Stimulated activated CD4-positive, alpha-beta T cell treated with anti-CD3 and anti-CD28 coated beads, Interleukin-12 subunit alpha, Interleukin-12 subunit beta, amount 100 ng/mL, for 4 hours (primary cell): Measurements from ENCODE around the gene PCDHGA5.
"Not testable (repeated sequence)": the region's sequence is repeated elsewhere in the genome, so short reads cannot be mapped to it uniquely, and the experiment has no call there.

Source experiments
- DNase-seq: peaks from one replicate; pipeline ENCODE4 v3.0.0-alpha.2; 2020

Gene PCDHGA5

GRCh38 chr5:141363952-141364660, at the start of gene PCDHGA5:
PCDHGA5 (plus strand) TSS chr5:141364162; CDS start chr5:141364331, 169 bp downstream.
- no peak for DNase-seq

DNA sequence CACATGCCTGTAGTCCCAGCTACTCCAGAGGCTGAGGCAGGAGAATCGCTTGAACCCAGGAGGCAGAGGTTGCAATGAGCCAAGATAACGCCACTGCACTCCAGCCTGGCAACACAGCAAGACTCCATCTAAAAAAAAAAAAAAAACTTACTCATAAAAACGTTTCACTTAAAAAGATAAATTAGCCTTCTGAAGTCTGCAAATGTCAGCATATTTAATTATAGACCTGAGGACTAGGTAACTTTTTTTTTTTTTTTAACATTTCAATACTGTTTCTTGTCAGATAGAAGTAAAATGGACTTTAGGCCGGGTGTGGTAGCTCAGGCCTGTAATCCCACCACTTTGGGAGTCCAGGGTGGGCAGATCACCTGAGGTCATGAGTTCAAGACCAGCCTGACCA, 47.0 kb upstream of the PCDHGA5 start:
- not testable (repeated sequence) for DNase-seq

DNA sequence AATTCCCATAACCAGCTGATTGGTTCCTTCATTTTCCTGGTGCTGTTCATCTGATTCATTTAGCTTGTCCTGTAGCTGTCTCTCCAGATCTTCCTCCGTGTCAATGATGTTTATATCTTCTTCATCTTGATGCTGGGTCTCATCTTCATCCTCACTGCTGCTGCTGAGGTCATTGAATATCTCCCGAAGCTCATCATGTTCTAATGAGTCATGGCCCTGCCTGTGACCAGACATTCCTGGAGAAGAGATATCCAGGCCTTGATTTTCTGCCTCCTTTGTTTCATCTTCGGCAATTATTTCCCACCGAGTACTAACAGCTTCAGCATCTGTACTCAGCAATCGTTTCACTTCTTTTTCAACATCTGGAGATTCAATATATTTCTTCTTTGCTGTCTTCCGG, 44.8 kb upstream of the PCDHGA5 start:
- DNase-seq, result no peak

DNA sequence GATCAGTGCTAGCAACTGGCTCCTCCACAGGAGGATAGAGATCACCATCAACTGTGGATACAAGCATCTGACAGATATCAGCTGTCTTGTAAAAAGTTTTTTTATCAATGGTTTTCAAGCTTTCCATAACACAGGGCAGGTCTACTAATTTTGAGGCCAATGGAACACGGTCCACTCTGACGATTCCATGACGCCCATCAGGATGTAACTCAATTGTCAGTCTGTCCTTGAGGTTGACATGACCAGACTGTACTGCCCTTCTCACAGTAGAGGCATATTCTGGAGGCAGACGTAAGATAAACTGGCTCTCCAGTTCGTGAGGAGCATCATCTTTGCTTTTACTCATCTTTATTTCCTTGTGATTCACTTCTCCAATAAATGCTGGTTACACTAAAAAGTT, 44.3 kb upstream of the PCDHGA5 start:
- no peak for DNase-seq

DNA sequence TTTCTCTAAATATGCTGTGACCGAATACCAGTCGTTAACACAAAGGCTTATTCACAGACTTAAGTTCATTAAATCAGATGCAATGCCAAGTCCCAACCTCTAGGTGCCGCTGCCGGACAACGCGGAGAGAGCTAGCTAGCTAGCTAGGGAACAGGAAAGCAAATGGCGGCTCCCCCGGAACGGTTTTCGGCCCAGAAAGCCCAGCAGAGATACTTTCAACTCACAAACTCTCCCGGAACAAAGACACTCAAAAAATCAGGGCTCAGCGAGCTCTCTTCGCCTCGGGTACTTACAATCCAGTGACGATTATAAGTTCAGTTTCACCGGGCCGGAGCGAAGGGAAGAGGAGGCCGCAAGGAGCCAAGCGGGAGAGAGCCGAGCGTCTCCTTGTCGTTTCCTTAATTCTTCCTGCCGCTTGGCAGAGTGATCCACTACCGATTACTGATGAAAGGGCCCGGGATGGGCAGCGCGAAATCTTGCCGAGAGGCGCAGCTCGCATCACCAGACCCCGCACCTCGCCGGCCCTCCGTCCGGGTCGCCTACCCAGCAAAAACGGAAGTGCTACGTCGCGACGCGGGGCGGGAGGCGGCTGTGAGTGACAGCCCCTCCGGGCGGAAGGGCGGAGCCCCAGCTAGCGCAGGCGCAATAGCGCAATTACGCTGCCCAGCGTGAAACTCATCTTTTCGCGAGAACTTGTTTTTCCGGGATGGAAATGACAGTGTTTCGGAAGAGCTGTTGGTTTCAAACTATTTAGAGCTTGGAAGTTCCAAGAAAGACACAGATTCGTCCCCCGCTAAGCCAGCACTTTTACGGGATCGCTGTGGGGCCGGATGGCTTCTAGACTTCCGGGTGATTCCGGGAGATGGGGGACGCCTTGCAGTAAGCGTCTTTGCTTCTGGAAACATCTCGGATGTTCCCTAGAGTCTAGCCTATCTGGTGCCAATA, 43.5 kb upstream of the PCDHGA5 start, which contains the start of gene TAF7:
Gene TAF7, minus strand, starts transcription at position 560 of the 945 bp plus-strand sequence. CDS start 740 bp downstream, outside the sequence.
- DNase-seq, result peak; percentile 89

DNA sequence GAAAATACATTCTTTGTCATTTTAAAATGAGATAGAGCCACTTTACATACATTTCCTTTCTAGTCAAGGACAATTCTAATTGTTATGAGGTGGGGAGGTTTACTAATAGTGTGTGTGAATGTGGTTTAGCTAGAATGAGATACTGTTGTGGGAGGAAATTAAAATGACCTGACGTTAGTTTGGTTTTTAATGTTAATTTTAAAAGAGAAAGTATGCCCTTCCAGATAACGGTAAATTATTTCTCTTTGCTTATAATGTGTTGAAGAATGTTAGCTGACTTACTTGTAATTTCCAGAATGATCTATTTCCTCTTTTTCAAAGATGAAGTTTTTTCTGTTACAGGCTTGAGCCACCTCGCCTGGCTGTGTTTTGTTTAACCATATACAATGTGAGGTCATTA, 41.7 kb upstream of the PCDHGA5 start:
- no peak for DNase-seq

DNA sequence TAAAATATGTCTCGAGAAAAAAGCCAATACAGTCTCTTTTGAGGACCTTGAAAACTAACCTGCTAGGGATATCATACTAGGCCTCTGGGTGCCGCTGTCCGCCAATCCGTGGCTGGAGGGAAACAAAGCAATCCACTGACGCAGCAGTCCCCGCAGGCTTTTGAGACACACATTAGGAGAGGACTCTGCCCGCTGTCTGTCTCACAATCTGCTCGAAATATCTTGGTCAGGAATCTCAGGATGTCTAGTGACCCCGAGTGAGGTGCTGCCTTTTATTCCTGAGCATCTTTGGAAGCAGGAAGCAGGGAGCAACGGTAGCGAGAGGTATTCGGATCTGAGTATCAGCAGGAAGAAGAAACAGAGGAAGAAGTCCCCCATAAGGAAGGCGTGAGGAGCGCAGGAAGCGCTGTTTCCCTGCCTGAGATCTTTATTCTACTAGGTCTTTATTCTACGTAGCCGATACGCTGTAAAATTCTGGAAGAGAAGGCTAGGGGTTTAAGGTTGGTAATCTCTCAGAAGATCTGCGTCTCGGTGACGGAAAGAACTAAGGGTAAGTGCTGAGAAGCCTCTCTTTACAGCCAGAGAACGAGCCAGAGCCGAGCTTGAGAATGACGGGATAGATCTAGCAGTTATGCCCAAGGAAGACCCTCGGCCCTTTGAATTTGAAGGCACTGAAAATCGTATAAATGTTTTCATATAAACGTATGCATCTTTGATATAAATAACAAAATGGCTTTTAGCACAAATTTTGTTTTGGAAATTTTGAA, 37.7 kb upstream of the PCDHGA5 start:
- peak; percentile 60 for DNase-seq

- DNase-seq, result no peak
Measured at GRCh38 chr5:141328231-141328630, 35.7 kb upstream of the PCDHGA5 start.

DNA sequence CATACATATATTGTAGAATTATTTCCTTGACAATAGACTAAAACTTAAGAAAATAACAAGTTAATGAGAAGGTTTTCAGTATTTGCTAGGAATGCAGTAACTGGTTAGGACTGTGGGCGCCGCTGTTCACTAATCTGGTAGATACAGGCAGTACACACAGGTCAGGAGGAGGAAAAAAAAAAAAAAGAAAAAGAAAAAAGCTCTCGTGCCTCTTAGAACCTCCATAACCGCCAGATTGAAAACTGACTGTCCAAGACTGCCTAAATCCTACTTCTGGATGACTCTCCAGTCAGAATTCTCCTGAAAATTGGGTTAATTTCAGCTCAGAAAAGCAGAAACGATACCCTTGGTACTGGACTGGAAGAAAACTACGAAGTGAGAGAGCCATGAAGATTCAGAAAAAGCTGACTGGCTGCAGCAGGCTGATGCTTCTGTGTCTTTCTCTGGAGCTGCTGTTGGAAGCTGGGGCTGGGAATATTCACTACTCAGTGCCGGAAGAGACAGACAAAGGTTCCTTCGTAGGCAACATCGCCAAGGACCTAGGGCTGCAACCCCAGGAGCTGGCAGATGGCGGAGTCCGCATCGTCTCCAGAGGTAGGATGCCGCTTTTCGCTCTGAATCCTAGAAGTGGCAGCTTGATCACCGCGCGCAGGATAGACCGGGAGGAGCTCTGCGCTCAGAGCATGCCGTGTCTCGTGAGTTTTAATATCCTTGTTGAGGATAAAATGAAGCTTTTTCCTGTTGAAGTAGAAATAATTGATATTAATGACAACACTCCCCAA, 33.5 kb upstream of the PCDHGA5 start, which contains the start of gene PCDHGA1:
Gene PCDHGA1, plus strand, starts transcription at position 216 of the 782 bp plus-strand sequence.
- DNase-seq, result no peak

GRCh38 chr5:141332571-141332970, 31.4 kb upstream of the PCDHGA5 start:
- not testable (repeated sequence) for DNase-seq

DNA sequence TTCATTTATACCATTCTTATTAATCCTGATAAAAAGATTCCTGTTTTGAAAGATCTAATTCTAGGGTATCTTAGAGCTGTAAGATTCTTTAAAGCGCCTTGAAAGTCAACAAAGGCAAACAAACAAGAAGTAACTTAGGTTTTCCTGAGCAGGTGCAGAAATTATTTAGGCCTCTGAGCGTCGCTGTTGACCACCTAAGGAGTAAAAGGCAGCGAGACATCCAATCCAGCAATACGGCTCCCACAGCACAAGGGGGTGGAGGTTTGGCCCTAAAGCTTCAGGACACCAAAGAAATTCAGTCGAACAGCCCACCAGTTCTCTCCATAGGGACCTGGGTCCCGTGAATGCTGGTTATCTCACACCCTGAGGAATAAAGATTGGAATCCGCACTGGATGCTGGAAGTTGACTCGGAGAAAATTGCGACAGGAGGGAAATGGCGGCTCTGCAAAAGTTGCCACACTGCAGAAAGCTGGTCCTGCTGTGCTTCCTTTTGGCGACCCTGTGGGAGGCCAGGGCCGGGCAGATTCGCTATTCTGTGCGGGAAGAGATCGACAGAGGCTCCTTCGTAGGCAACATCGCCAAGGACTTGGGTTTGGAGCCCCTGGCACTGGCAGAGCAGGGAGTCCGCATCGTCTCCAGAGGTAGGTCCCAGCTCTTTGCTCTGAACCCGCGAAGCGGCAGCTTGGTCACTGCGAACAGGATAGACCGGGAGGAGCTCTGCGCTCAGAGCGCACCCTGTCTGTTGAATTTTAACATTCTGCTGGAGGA, 25.2 kb upstream of the PCDHGA5 start, which contains the start of gene PCDHGA2:
Gene PCDHGA2, plus strand, starts transcription at position 223 of the 769 bp plus-strand sequence.
- DNase-seq, result no peak

DNA sequence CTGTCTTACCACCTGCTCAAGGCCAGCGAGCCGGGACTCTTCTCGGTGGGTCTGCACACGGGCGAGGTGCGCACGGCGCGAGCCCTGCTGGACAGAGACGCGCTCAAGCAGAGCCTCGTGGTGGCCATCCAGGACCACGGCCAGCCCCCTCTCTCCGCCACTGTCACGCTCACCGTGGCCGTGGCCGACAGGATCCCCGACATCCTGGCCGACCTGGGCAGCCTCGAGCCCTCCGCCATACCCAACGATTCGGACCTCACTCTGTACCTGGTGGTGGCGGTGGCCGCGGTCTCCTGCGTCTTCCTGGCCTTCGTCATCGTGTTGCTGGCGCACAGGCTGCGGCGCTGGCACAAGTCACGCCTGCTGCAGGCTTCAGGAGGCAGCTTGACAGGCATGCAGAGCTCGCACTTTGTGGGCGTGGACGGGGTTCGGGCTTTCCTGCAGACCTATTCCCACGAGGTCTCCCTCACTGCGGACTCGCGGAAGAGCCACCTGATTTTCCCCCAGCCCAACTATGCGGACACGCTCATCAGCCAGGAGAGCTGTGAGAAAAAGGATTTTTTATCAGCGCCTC, 23.1 kb upstream of the PCDHGA5 start:
- DNase-seq, result not testable (repeated sequence)

DNA sequence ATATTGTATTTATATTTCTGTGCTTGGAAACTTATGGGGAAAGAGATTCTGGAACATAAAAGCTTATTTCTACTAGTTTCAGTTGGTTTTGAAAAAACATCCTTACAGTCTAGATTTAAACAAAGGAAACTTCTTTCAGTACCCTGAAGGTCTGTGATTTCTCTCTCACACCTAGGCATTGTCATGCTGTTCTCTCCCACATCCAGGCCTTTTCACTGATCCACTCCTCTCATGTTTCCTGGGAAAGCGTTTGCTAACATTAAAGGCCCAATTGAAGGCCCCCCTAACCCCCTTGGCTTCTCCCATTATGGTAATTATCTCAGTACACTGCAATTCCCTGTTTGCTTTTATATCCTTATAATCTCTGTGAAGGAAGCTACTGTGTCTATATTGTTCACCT, 21.2 kb upstream of the PCDHGA5 start:
- no peak for DNase-seq

- no peak for DNase-seq
Measured at GRCh38 chr5:141343242-141343952, 20.6 kb upstream of the PCDHGA5 start, which contains the start of gene PCDHGA3. PCDHGA3 (plus strand) TSS chr5:141343829; CDS start chr5:141344034, 205 bp downstream.

DNA sequence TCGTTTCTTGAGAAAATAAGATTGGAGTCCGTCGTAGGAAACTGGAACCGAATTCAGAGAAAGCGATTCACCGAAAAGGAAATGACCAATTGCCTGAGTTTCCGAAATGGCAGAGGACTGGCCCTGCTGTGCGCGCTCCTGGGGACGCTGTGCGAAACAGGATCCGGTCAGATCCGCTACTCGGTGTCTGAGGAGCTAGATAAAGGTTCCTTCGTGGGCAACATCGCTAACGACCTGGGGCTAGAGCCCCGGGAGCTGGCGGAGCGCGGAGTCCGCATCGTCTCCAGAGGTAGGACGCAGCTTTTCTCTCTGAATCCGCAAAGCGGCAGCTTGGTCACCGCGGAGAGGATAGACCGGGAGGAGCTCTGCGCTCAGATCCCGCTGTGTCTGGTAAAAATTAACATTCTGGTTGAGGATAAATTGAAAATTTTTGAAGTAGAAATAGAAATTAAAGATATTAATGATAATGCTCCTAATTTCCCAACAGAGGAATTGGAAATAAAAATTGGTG, 20.0 kb upstream of the PCDHGA5 start:
- no peak for DNase-seq

DNA sequence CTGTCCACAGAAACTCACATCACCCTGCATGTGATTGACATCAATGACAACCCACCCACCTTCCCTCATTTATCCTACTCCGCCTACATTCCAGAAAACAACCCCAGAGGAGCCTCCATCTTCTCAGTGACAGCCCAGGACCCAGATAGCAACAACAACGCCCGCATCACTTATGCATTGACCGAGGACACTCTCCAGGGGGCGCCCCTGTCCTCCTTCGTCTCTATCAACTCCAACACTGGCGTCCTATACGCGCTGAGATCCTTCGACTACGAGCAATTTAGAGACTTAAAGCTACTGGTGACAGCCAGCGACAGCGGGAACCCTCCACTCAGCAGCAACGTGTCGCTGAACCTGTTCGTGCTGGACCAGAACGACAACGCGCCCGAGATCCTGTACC, 18.6 kb upstream of the PCDHGA5 start:
- no peak for DNase-seq

DNA sequence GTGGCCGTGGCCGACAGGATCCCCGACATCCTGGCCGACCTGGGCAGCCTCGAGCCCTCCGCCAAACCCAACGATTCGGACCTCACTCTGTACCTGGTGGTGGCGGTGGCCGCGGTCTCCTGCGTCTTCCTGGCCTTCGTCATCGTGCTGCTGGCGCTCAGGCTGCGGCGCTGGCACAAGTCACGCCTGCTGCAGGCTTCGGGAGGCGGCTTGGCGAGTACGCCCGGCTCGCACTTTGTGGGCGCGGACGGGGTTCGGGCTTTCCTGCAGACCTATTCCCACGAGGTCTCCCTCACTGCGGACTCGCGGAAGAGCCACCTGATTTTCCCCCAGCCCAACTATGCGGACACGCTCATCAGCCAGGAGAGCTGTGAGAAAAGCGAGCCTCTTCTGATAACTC, 17.9 kb upstream of the PCDHGA5 start:
- DNase-seq, result not testable (repeated sequence)

GRCh38 chr5:141349917-141350619, 13.9 kb upstream of the PCDHGA5 start, which contains the start of gene PCDHGB1:
PCDHGB1 (plus strand) TSS chr5:141350099; CDS start chr5:141350261, 162 bp downstream.
- no peak for DNase-seq

DNA sequence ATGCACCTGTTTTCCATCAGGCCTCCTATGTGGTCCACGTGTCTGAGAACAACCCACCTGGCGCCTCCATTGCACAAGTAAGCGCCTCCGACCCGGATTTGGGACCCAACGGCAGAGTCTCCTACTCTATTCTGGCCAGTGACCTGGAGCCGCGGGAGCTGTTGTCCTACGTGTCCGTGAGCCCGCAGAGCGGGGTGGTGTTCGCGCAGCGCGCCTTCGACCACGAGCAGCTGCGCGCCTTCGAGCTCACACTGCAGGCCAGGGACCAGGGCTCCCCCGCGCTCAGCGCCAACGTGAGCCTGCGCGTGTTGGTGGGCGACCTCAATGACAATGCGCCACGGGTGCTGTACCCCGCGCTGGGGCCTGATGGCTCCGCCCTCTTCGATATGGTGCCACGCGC, 12.4 kb upstream of the PCDHGA5 start:
- no peak for DNase-seq
